H7 (cell line): Measurements from ENCODE around the gene MCU. TPM values are rescaled to one million over a fixed set of nuclear protein-coding genes. Genes with fewer than 3 reads are reported as not detected.
A peak's percentile ranks its signal among the peaks of the same experiment; 100 is the strongest.
"Not testable (repeated sequence)": the region's sequence is repeated elsewhere in the genome, so short reads cannot be mapped to it uniquely, and the experiment has no call there.

ENCODE experiments used
- DNase-seq: peaks from one replicate; pipeline ENCODE4 v3.0.0; 2012
- H3K27me3 ChIP-seq: 2 replicates; pipeline ENCODE4 v1.6.0; 2011; ENCODE audit warnings: mild to moderate bottlenecking, low read length; ENCODE audit not compliant: control insufficient read depth, insufficient read depth
- H3K36me3 ChIP-seq: replicated peaks from 2 replicates; pipeline ENCODE4 v1.5.1; 2011; ENCODE audit warnings: low read length; ENCODE audit not compliant: control insufficient read depth, insufficient read depth
- H3K4me3 ChIP-seq: 2 replicates; pipeline ENCODE4 v1.5.1; 2011; ENCODE audit warnings: low read depth, mild to moderate bottlenecking, control low read depth, low read length, moderate library complexity; ENCODE audit not compliant: insufficient read depth
- total RNA-seq: library from RNA; depleted of rRNA; stranded (reverse); fragments of >200 nt; shearing (Covaris generic); gene quantifications from 2 replicates; pipeline ENCODE4 v1.2.3, GENCODE V29; 2014

Gene MCU
- total RNA-seq, 1 experiment from 2014 or later = 39.5 TPM

- no peaks in the 10 kb centered on the region for H3K27me3 ChIP-seq
Observed at GRCh38 chr10:72731916-72732419, 40.0 kb downstream of the MCU start.

GRCh38 chr10:72732521-72732920 lies 40.6 kb downstream of the MCU start:
- H3K27me3 ChIP-seq = no peaks in the 10 kb centered on the region
- H3K36me3 ChIP-seq = no peaks in the 10 kb centered on the region
- H3K4me3 ChIP-seq = no peak overlapping the region
- DNase-seq = no peak

More at GRCh38 chr10:72731916-72732419, 40.0 kb downstream of the MCU start:
- no peak for DNase-seq
- no peak overlapping the region for H3K4me3 ChIP-seq
- H3K36me3 ChIP-seq = no peaks in the 10 kb centered on the region

GRCh38 chr10:72733989-72734388 lies 42.0 kb downstream of the MCU start:
- H3K27me3 ChIP-seq = no peaks in the 10 kb centered on the region
- H3K4me3 ChIP-seq = no peak overlapping the region
- DNase-seq = no peak
- no peaks in the 10 kb centered on the region for H3K36me3 ChIP-seq

- no peak for DNase-seq
- no peak overlapping the region for H3K4me3 ChIP-seq
- H3K27me3 ChIP-seq = no peaks in the 10 kb centered on the region
- H3K36me3 ChIP-seq = no peaks in the 10 kb centered on the region
Observed at GRCh38 chr10:72735288-72735936, 43.5 kb downstream of the MCU start.

- no peak for DNase-seq
- H3K4me3 ChIP-seq = no peak overlapping the region
- no peaks in the 10 kb centered on the region for H3K27me3 ChIP-seq
Observed at GRCh38 chr10:72736176-72736827, 44.4 kb downstream of the MCU start.

GRCh38 chr10:72736828-72737220 lies 44.9 kb downstream of the MCU start:
- Histone ChIP-seq H3K4me3 (no peak overlapping the region), H3K27me3 (no peaks in the 10 kb centered on the region), H3K36me3 (no peaks in the 10 kb centered on the region)
- no peak for DNase-seq

More at GRCh38 chr10:72736176-72736827, 44.4 kb downstream of the MCU start:
- no peaks in the 10 kb centered on the region for H3K36me3 ChIP-seq

GRCh38 chr10:72737357-72737756 lies 45.4 kb downstream of the MCU start:
- H3K4me3 ChIP-seq, H3K27me3 ChIP-seq, DNase-seq, H3K36me3 ChIP-seq: not testable (repeated sequence)

GRCh38 chr10:72738486-72738885 lies 46.5 kb downstream of the MCU start:
- DNase-seq = no peak
- H3K4me3 ChIP-seq = no peak overlapping the region
- no peaks in the 10 kb centered on the region for H3K36me3 ChIP-seq
- H3K27me3 ChIP-seq = no peaks in the 10 kb centered on the region

- no peak overlapping the region for H3K4me3 ChIP-seq
- no peaks in the 10 kb centered on the region for H3K36me3 ChIP-seq
- peak; percentile 16 for DNase-seq
- H3K27me3 ChIP-seq = no peaks in the 10 kb centered on the region
Observed at GRCh38 chr10:72740528-72740927, 48.6 kb downstream of the MCU start.

GRCh38 chr10:72742092-72742491 lies 50.1 kb downstream of the MCU start:
- no peaks in the 10 kb centered on the region for H3K36me3 ChIP-seq
- no peaks in the 10 kb centered on the region for H3K27me3 ChIP-seq
- DNase-seq = no peak
- no peak overlapping the region for H3K4me3 ChIP-seq

- no peak for DNase-seq
- Histone ChIP-seq H3K4me3 (no peak overlapping the region), H3K36me3 (no peaks in the 10 kb centered on the region), H3K27me3 (no peaks in the 10 kb centered on the region)
Observed at GRCh38 chr10:72742797-72743196, 50.9 kb downstream of the MCU start.

- peak; percentile 30 for DNase-seq
- Histone ChIP-seq H3K36me3 (no peaks in the 10 kb centered on the region), H3K27me3 (no peaks in the 10 kb centered on the region)
Observed at GRCh38 chr10:72744566-72744965, 52.6 kb downstream of the MCU start.

GRCh38 chr10:72746426-72747363 lies 54.8 kb downstream of the MCU start:
- no peak for DNase-seq
- no peaks in the 10 kb centered on the region for H3K36me3 ChIP-seq

More at GRCh38 chr10:72744566-72744965, 52.6 kb downstream of the MCU start:
- no peak overlapping the region for H3K4me3 ChIP-seq

GRCh38 chr10:72747521-72747920 lies 55.6 kb downstream of the MCU start:
- no peaks in the 10 kb centered on the region for H3K27me3 ChIP-seq
- no peaks in the 10 kb centered on the region for H3K36me3 ChIP-seq
- no peak for DNase-seq
- H3K4me3 ChIP-seq = no peak overlapping the region

More at GRCh38 chr10:72746426-72747363, 54.8 kb downstream of the MCU start:
- H3K4me3 ChIP-seq = no peak overlapping the region
- no peaks in the 10 kb centered on the region for H3K27me3 ChIP-seq
